Measurements from ENCODE around the gene HSPBP1. TPM values are rescaled to one million over a fixed set of nuclear protein-coding genes. Genes with fewer than 3 reads are reported as not detected.

HSPBP1 gene
- total and polyA plus RNA-seq, 2 of the 13 experiments (the other 11 are each of a cell fraction or from before 2014, with no cell fraction given), result 22.3 to 33.7 TPM

DNA sequence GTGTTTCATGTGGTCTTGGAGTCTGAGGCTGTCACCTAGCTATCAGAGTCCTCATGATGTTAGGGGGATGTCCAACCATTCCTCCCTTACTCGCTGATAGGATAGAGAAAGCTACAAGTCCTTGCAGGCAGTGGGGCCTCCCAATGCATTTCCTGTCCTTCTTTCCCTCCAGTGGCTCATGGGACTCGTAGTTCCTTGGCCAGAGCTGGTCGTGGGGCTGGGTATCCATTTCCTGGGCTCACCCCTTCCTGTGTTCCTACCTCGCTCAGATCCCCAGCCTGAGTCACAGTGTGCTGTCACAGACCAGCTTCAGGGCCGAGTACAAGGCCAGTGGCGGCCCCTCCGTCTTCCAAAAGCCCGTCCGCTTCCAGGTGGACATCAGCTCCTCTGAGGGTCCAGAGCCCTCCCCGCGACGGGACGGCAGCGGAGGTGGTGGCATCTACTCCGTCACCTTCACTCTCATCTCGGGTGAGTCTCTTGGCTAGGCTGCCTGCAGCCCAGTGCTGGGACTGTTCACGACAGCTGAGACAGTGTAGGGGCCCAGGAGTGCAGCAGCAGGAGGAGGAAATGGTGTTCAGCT lies 26.2 kb upstream of the HSPBP1 start (continued):
- TF ChIP-seq NR2C2 (CRISPR knock-in tag; IDR thresholded peaks at IDR 0.05; ENCODE audit: borderline replicate concordance), result no peak
- TF ChIP-seq FOSL1 (CRISPR knock-in tag; IDR thresholded peaks at IDR 0.05; ENCODE audit: borderline replicate concordance), result no peak

DNA sequence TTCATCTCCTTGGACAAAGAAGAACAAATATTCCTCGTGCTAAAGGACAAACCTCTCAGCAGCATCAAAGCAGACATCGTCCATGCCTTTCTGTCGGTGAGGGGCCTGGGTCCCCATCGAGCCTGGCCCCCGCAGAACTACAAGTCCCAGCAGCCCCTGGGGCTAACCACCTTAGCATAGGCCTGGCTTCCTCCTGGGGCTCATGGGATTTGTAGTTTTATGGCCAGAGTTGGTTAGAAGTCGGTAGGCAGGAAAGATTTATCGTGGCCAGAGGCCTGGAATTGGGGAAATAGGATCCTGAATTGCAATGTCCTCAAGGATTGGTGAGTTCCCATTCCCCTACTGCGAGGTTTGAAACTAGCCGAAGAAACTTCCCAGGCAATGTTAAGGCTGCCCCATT lies 25.6 kb upstream of the HSPBP1 start:
- ATAC-seq, result peak; percentile 51
- TF ChIP-seq THAP11 (CRISPR knock-in tag; IDR thresholded peaks at IDR 0.05) (peak; percentile 99), KMT2B (CRISPR knock-in tag; IDR thresholded peaks at IDR 0.05) (no peak), NFE2 (CRISPR knock-in tag; IDR thresholded peaks at IDR 0.05) (no peak), REXO4 (CRISPR knock-in tag; IDR thresholded peaks at IDR 0.05; ENCODE audit: borderline replicate concordance) (no peak), CEBPG (CRISPR knock-in tag; IDR thresholded peaks at IDR 0.05) (no peak), CREM (IDR thresholded peaks at IDR 0.05) (peak; percentile 89), CREM (CRISPR knock-in tag; IDR thresholded peaks at IDR 0.05) (no peak), ARHGAP35 (CRISPR knock-in tag; IDR thresholded peaks at IDR 0.05; ENCODE audit: borderline replicate concordance) (no peak), ZNF766 (CRISPR knock-in tag; IDR thresholded peaks at IDR 0.05; ENCODE audit: borderline replicate concordance) (no peak), ZNF83 (CRISPR knock-in tag; IDR thresholded peaks at IDR 0.05; ENCODE audit: borderline replicate concordance) (no peak), DPF2 (CRISPR knock-in tag; IDR thresholded peaks at IDR 0.05; ENCODE audit: borderline replicate concordance, low read depth) (no peak)
- TF ChIP-seq, protein P1, sequence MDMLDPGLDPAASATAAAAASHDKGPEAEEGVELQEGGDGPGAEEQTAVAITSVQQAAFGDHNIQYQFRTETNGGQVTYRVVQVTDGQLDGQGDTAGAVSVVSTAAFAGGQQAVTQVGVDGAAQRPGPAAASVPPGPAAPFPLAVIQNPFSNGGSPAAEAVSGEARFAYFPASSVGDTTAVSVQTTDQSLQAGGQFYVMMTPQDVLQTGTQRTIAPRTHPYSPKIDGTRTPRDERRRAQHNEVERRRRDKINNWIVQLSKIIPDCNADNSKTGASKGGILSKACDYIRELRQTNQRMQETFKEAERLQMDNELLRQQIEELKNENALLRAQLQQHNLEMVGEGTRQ (IDR thresholded peaks at IDR 0.05; ENCODE audit: low read depth, low read length), result no peak
- TF ChIP-seq, protein P1 (CRISPR knock-in tag; IDR thresholded peaks at IDR 0.05; ENCODE audit: borderline replicate concordance), result no peak
- TF ChIP-seq, protein P2, sequence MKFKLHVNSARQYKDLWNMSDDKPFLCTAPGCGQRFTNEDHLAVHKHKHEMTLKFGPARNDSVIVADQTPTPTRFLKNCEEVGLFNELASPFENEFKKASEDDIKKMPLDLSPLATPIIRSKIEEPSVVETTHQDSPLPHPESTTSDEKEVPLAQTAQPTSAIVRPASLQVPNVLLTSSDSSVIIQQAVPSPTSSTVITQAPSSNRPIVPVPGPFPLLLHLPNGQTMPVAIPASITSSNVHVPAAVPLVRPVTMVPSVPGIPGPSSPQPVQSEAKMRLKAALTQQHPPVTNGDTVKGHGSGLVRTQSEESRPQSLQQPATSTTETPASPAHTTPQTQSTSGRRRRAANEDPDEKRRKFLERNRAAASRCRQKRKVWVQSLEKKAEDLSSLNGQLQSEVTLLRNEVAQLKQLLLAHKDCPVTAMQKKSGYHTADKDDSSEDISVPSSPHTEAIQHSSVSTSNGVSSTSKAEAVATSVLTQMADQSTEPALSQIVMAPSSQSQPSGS (CRISPR knock-in tag; IDR thresholded peaks at IDR 0.05), result no peak

More for the DNA sequence above, 25.6 kb upstream of the HSPBP1 start:
- in situ Hi-C loops (cut with HindIII; ENCODE audit: extremely low pct_ligation_motif_present, low pct_unique_long_range_greater_than_20kb), result no loop called here
- no peak for FAIRE-seq
- H3K4me2 ChIP-seq (ENCODE audit: low read depth, low read length), result no peak overlapping the region
- intact Hi-C loops (cut with micrococcal nuclease; ENCODE audit: unreplicated experiment), result no loop called here
- no peak overlapping the region for H3K9ac ChIP-seq (ENCODE audit: insufficient read depth, low read depth, low read length)
- no peak overlapping the region for H3K27ac ChIP-seq (ENCODE audit: extremely low read length, insufficient read depth, low read length)
- H2AFZ ChIP-seq (ENCODE audit: low read length), result no peak overlapping the region
- 51% methylated on average over 9 of the region's 9 CpGs for WGBS (ENCODE audit: low lambda C conversion rate)
- H3K4me1 ChIP-seq (ENCODE audit: insufficient read depth, low read length), result peaks cover 28% of the 10 kb centered on the region
- no peaks in the 10 kb centered on the region for H3K9me3 ChIP-seq (ENCODE audit: low read length)
- ChIA-PET POLR2A (no interaction called here), CTCF (ENCODE audit: low intra/inter-chr PET ratio, low total read pairs) (no interaction called here)
- no peak for DNase-seq (ENCODE audit: low spot score)
- no peaks in the 10 kb centered on the region for H4K20me1 ChIP-seq (ENCODE audit: insufficient read depth, low read length)
- H3K4me3 ChIP-seq (replicated peaks in 1 of 3; ENCODE audit: insufficient read depth in 1 of 3, low read depth in 2 of 3, low read length in 3 of 3), result no peak overlapping the region
- no peaks in the 10 kb centered on the region for H3K79me2 ChIP-seq (ENCODE audit: insufficient read depth, low read length)
- no TSS peak for BruUV-seq (replicated peaks)
- peaks cover 0 to 11% of the 10 kb centered on the region in 2 experiments; a peak in 2 of 5 replicates for H3K27me3 ChIP-seq (ENCODE audit: control insufficient read depth in 1 of 2, insufficient read depth in 2 of 2, low read length in 2 of 2)
- H3K36me3 ChIP-seq (replicated peaks in 1 of 2; ENCODE audit: control insufficient read depth in 1 of 2, insufficient read depth in 2 of 2, low read length in 2 of 2), result no peaks in the 10 kb centered on the region

Measured in HepG2 (cell line).